GM19372 (cell line): ENCODE measurements around the gene SAP30BP.
"Not testable (repeated sequence)": the region's sequence is repeated elsewhere in the genome, so short reads cannot be mapped to it uniquely, and the experiment has no call there.

ENCODE experiments used
- ATAC-seq: cut with Tn5 transposase; IDR thresholded peaks from one replicate; pipeline ENCODE4 v1.9.1; 2021; ENCODE audit warnings: mild to moderate bottlenecking, low read depth, moderate library complexity; ENCODE audit not compliant: unreplicated experiment

SAP30BP gene

DNA sequence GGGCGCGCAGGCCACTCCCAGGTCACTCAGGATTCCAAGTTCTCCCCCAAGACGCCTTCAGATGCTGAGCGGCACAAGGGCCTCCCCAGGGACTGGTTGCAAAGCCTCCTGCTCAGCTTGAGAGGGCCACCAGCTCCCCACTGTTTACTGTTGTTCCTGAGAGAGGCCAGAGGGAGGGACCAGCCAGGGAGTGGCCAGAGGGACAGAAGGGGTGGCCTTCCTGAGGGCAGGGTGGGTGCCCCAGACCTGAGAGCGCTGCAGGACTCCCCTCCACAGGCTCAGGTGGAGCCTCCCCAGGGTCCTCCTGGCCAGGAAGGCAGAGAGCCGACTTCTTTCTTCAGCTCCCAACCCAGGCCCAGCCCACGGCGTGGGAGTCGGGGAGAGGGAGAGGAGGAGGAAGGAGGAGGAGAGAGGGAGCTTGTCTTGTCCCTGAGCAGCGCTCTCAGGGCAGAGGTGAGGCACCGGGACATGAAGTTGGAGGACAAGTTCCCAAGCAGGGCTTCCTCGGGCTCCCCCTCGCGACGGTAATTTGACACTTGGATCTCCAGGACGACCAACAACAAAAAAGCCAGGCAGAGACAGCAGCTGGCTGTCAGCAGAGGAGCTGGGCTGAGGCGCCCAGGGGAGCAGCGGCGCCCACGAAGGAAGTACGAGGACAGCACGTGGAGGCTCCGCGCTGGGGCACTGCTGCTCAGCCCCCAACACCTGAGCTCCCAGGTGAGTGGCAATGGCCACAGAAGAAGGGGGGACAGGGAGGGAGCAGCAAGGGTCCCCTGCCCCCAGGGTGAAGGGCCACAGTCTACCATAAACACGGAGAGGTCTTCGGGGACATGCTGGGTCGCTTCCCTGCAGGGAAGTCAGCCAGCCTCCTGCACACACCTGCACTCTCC lies 33.4 kb upstream of the SAP30BP start:
- ATAC-seq, result no peak

DNA sequence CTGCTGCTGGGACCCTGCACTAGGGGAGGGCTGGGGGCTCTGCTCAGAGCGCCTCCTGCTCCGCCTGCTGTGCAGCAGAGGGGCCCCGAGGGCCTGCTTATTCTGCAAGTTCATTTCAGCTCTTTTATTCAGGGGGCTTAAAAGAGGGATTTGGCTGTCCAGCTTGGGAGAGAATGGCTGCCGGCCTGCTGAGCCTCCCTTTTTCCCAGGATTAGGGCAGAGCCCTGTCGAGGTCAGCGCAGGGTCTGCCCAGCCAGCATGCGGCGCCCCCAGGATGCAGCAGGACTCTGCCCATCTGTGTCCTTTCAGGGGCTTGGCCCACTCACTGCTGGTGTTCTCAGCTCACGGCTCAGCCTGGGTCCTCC lies 32.8 kb upstream of the SAP30BP start:
- no peak for ATAC-seq

DNA sequence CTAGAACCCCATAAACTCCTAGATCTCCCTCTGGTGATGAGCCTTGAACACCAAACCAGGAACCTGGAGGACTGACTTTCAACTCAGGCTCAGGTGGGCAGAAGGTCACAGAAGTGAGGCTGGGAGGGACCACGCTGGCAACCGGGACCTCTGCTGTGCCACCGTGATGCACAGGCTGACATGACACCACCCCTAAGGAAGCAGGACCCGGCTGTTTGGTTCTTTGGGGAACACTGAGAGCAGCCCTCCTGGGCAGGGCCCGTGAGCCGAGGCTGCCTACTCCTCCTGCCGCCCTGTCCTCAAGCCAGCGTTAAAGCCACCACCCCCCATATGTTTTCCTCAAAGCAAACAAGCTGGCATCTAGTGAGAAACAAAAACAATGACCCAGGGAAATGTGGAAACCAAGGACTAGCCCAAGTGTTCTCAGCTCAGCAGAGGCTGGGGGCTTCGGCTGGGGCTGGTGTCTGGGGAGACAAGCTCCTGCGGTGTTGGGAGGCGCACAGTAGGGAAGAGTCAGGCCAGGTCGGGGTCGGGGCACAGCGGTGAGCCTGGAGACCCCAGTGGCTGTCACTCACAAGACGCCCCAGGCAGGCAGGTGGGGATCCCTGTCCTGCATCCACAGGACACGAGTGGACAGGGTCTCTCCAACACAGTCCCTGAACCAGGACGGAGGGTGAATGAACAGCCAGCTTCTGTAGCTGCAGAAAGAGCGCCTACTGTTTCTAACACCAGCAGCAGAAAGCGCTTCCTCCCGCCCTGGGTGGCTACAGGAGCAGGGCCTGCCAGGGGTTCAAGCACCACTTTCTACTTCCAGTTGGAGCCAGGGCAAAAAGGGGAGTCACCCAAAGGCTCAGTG lies 32.2 kb upstream of the SAP30BP start:
- ATAC-seq, result no peak

DNA sequence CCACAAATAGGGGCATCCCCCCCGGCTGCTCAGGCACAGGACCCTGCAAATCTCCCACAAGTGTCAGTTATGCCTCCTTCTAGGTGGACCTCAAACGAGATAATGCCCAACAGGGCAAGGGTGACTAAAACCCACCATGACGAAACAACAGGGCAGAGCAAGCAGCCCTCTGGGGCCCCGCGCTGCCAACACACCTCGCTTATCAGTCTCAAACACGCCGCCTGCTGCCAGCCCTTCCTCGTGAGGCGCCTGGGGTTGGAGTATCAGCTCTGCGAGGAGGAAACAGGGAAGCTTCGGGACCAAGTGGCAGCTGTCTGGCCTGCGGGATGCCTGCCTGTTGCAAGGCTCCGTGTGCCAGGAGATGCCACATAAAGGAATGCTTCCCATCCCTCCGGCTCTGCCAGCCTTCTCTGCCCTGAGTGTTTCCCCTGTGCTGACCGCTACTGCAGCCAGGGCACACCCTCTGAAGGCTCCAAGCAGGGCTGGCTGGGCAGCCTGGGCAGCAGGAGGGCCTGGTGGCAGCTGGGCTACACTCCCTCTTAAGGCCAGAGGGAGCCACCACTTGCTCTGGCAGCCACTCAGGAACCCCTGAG lies 31.4 kb upstream of the SAP30BP start:
- ATAC-seq, result no peak

DNA sequence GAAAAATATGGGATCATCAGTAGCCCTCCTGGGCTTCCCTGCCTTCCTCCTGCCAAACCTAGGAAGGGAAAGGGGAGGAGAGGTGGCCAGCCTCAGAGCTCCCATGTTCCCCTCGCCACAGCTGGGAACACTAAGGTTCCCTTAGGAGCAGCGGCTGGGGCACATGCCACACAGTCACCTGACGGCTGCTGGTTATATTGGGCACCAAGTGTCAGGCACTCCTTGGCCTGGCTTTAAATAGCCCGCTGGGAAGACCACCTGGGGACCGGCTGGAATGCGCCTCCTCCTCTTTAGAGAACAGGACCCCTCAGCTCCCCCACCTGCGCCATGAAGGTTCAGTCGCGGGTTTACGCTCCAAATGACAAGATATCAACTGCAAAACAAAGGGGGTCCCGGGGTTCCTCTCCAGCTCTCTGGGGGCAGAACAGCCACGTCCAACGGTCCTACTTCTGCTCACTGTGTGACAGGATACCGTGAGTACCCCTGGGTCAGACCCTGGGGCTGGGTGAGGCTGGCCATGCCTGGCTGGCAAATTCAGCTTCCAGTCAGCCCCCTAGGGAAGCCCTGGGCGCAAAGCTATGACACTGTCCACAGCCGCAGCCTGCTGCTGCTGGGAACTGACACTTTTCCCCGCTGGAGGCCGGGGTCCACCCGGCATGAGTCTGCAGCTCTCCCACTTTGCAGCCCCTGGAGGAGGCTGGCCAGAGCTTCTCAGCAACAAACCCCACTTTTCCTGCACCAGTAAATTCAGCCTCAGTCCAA lies 30.6 kb upstream of the SAP30BP start:
- no peak for ATAC-seq

DNA sequence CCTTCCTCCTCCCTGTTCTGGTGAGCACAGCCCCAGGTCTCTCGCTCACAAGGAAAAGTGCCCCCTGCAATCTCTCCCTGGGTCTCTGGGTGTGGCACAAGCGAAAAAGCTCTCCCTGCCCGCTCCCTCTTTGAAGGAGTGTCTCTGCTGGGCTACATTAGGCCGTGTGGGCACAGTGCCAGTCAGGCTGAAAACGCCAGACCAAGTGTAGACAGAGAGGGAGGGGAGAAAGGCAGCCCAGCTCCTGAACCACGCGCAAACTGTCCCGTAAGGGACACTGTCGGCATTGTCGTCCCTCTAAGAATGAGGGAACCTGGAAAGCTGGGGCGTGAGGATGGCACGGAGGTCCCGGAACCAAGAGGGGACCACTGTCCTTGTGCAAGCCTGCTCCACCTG lies 30.0 kb upstream of the SAP30BP start:
- ATAC-seq, result no peak

DNA sequence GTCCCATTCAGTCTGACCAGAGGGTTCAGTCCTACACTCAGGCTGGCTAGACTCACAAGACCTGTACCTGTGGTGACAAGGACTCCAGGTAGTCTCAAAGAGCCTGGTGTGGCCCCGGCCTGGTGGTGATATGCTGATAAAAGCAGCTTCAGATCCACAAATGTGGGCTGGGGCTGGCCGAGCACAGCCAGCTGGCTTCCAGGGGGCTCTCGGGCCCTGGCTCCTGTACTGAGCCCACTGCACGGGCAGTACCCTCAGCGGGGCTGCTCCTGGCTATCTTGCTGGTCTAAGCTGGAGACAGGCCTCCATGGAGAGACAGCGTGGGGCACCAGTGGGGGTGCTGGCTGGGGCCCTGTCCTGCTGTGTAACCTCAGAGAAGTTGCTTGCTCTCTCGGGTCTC lies 29.6 kb upstream of the SAP30BP start:
- ATAC-seq, result no peak

DNA sequence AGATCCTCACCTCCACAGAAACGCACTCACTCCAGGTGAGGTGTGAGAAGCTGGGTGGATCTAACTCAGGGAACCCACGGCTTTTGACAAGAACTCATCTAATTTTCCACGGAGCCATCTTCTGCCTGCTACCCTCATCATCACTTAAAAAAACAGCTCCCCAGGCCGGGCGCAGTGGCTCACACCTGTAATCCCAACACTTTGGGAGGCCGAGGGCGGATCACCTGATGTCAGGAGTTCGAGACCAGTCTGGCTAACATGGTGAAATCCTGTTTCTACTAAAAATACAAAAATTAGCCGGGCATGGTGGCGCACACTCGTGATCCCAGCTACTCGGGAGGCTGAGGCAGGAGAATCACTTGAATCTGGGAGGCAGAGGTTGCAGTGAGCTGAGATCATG lies 29.1 kb upstream of the SAP30BP start:
- not testable (repeated sequence) for ATAC-seq

DNA sequence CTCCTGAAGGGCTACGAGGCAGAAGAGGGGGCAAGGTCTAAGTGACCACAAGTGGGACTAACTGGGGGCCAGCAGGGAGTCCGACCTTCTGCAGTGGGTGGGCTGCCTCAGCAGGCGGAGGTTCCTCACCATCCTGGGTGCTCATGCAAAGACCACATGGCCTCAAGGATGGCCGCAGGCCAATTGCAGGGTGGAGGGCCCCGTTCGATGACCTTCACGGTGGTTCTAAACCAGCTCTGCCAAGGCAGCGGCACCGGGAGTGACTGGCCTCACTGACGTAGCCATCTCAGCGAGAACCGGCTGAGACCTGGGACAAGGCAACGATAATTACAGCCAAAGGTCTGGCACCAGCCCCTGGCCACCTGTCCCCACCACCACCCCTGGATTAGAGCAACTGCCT lies 28.2 kb upstream of the SAP30BP start:
- ATAC-seq, result no peak

DNA sequence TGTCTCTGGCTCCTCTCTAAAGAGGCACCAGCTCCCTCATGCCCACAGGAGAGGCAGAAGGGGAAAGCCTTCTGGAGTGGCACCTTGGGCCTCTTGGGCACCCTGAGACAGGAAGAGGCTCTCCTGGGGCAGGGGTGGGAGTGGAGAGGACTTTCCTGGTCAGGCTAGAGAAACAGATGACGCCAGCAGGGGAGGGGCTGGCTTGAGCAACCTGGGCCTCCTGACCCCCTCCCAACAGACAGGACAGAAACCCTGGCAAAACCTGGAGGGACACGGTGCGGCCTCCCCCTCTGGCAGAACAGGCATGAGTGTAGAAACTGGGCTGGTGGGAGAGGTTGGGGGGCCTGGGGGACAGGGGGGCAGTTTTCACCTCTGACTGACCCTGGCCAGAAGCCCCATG lies 27.8 kb upstream of the SAP30BP start:
- ATAC-seq, result no peak

DNA sequence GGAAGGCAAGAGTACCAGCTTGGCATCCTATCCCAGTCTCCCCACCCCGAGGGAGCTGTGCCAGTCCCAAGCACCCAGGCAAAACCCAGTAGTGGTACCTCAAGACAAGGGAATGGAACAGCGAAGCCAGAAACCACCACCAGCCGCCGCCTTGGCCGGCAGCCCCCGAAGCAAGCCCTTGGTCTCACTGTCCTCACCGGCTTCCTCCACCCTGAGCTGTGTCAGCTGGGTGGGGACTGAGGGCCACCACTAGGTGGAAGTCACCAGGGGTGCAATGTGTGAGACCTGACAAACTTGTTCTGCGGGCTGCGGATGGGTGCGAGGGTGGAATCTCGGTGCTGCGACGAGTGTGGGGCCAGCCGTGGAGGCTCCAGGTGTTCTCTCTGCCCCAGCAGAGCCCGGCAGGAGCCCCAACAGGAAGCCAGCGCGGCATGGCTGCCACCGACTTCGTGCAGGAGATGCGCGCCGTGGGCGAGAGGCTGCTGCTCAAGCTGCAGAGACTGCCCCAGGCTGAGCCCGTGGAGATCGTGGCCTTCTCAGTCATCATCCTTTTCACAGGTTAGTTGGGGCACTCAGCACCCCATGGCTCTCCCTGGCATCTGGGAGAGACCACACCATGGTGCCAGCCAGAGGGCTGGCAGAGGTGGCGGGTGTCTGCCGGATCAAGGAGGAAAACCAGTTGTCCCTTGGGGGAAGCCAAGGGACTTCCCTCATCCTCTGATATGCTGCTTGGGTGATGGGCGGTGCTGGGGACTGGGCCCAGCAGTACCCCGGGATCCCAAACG lies 27.2 kb upstream of the SAP30BP start:
- ATAC-seq, result no peak

DNA sequence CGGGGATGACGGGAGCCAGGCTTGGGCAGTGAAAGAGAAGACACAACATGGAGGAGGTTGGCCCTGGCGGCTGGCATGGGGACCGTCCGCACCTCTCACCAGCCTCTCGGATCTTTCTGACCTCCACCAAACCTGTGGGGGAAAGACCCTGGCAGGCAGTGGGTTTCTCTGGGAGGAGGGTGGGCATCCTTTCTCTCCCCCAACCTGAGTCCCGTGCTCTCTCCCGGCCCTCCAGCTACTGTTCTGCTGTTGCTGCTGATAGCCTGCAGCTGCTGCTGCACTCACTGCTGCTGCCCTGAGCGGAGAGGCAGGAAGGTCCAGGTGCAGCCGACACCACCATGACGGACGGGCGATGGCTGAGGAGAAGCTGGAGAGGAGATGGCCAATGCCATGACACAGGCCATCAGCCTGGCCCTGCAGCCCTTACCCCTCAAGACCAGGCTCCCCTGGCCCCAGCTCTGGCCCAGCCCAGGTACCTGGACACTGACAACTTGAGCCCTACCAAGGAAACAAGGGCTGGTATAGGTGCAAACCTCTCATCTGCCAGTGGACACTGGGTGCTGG lies 26.5 kb upstream of the SAP30BP start:
- no peak for ATAC-seq

DNA sequence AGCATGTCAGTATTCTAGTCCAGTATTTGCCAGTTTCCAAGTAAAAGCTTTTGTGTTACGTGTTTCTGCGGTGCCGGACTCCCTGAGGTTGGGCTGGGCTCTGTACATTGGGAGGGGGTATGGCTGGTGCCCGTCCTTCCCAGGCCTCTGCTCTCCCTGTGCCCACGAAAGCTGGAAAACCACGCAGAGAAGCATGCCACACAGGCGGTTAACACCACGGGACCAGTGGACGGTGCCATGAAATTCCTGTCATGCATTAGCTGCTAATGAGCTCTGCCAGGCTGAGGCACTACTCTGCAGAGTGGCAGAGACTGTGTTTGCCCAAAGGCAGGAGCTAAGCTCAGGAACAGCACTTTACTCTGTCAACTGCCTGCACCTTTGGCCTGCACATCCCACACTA lies 25.8 kb upstream of the SAP30BP start:
- no peak for ATAC-seq

DNA sequence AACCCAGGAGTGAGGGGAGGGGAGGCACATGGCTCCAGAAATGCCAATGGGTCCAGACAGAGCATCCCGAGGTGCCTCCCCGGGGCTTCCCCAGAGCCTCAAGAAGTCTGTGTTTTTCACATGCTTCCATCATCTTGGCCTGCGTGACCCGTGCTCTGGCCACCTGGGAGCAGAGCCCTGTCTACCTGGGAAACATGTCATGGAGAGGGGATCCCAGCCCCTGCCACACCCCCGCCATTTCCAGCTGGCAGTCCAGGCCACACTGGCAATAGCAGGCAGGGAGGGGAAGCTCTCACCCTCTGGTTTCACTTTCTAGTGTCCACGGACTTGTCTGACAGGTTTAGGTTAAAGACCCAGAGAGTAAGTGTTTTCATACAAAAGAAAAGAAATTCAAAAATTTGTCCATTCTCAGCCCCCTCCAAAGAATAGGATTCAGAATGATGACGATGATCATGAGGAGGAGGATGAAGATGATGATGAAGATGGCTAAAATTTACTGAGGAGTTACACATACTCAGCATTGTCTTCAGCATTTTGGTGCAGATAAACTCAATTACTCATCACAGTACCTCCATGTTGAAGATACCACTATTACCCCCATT lies 24.9 kb upstream of the SAP30BP start:
- no peak for ATAC-seq

DNA sequence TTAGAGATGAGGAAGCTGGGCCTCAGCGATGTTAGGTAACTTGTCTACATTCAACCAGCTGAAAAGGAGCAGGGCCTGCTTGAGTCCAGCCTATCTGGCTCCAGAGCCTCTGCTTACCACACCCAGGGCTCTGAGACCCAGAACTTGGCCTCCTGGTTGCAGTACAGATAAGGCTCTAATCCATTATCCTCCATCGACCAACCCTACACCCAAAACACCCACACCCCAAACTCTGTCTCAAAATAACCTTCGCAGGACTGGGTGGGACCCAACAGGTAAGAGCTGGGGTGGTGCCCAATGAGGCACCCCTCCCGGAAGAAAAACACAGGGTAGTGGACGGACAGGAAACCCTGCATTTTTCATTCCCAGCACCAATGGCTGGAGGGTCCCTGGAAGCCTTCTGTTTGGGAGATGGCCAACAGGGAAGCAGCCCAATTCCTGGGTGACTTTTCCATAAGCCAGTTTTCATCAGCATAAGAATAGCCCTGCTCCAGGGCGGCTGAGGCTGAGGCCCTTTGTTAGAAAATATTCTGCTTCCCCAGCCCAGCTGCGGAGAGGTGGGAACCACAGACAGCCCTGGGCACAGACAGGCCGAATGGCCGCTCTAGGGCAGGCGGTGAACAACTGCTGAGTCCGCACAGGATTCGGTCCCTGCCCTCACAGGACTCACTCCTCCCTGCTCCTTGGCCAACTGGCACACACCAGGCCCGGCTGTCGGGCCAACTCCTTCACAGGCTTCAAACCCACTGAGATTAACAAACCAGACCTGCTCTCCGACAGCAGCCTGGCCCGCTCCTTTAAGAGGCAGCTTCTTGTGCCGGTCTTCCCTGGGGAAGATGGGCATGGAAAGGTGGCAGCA lies 24.1 kb upstream of the SAP30BP start:
- no peak for ATAC-seq

DNA sequence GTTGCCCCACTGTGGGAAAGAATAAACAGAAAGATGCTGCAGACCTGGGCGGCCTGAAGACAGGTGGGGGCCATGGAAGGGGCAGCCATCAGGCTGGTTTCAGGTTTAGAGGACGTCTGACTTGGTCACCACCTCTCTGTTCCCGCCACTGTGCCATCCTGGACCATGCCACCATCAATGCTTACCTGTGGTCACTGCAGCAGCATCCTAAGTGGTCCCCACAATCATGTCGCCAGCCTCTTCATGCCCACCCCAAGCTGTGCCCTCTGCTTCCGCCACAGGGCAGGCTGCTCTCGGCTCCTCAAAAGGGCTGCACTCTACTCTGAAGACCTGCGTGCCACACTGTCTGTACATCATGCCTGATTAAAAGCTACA lies 23.5 kb upstream of the SAP30BP start:
- ATAC-seq, result no peak

DNA sequence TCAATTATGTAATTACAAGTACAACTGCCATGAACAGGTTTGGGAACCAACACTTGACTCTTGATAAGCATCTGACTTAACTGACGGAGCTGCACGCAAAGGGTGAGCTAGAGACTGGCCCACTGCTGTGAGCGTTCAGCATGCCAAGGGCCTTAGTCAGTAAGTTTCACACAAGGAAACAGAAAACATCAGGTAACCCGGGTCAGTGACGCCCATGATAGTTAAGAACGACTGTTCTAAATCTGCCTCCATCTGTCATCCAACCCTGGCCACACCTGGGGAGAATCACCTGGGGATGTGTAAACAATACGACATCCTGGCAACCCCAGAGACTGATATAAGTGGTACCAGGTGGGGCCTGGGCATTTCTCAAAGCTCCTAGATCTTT lies 21.6 kb upstream of the SAP30BP start:
- no peak for ATAC-seq

DNA sequence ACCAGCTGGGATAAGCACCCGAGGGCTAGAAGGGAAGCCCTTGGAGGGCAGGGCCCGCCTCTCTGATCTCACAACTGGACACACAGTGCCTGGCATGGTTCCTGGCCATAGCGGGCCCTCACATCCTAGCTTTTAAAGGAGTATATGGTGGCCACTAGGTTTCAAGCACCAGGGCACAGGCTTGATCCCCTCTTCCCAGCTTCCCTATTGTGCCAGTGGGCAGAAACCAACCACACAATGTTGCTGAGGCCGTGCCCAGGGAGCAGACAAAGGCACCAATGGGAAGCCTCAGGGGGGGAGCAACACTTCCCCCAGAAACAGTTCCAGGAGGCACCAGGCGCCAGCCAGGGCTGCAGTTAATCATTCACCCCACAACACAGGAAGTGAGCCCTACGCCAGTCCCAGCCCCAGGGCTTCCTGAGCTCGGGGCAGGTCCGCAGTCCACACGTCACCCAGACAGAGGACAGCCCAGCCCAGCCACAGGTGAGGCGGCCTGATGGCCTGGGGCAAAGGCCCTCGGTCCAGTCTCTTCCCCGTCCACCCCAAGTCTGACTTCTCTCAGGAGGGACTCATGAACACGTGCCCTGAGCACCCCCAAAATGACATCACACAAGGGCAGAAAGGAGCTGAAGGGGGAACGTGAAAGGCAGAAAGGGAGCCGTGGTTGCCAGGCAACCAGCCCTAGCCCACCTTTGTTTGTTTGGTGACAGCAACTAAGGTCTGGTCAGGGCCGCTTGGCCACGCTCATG lies 21.1 kb upstream of the SAP30BP start:
- ATAC-seq, result peak; percentile 75
